IPS-15b (cell line): ENCODE results near the gene SLC38A3.
"Not testable (repeated sequence)": the region's sequence is repeated elsewhere in the genome, so short reads cannot be mapped to it uniquely, and the experiment has no call there.

Experiments
- H3K27me3 ChIP-seq: one replicate; pipeline ENCODE4 v1.6.1; 2013; ENCODE audit warnings: low read length; ENCODE audit not compliant: control insufficient read depth, insufficient read depth
- H3K36me3 ChIP-seq: one replicate; pipeline ENCODE4 v1.6.1; 2013; ENCODE audit warnings: low read length; ENCODE audit not compliant: control insufficient read depth, insufficient read depth
- H3K4me1 ChIP-seq: one replicate; pipeline ENCODE4 v1.6.1; 2013; ENCODE audit warnings: mild to moderate bottlenecking, low read length; ENCODE audit not compliant: control insufficient read depth, insufficient read depth
- H3K4me3 ChIP-seq: one replicate; pipeline ENCODE4 v1.5.1; 2013; ENCODE audit warnings: low read depth, low read length
- H3K9ac ChIP-seq: one replicate; pipeline ENCODE4 v1.6.1; 2013; ENCODE audit warnings: low read depth, mild to moderate bottlenecking, low read length
- H3K9me3 ChIP-seq: one replicate; pipeline ENCODE4 v1.6.1; 2013; ENCODE audit warnings: mild to moderate bottlenecking, low read length; ENCODE audit not compliant: control insufficient read depth, insufficient read depth

Gene SLC38A3

DNA sequence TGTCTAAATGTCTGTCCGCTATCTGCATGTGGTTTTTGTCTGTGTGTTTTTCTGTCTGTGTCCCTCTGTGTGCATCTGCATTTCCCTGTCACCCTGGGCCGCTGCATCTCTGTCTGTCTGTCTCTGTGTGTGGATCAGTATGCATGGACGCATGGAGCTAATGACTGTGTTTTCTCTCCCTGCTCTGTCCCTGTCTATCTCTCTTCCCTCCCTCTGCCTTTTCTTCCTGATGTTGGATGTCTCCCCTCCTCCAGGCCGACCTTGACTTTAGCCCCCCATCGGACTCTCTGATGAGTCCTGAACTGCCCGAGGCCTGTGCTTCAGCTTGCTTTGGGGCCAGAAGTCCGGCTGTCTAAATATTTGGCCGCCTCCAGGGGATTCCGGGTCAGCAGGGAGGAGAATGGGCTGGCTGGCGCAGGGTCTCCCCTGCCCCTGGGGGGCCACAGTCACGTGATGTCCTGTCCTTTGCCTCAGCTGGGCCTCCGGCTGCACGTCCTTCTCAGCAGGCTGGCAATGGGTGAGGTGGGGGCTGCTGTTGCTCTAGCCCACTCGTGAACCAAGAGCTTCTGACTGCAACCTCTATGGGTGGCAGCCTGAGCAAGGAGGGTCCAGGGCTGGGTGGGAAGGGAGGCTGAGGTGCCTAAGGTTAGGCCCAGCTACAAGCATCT is 3.7 kb downstream of the SLC38A3 start:
- Histone ChIP-seq H3K9me3 (no peaks in the 10 kb centered on the region), H3K9ac (peak overlapping the region; percentile 16), H3K27me3 (peaks cover 16% of the 10 kb centered on the region), H3K36me3 (no peaks in the 10 kb centered on the region), H3K4me1 (peaks cover 2% of the 10 kb centered on the region), H3K4me3 (no peak overlapping the region)

DNA sequence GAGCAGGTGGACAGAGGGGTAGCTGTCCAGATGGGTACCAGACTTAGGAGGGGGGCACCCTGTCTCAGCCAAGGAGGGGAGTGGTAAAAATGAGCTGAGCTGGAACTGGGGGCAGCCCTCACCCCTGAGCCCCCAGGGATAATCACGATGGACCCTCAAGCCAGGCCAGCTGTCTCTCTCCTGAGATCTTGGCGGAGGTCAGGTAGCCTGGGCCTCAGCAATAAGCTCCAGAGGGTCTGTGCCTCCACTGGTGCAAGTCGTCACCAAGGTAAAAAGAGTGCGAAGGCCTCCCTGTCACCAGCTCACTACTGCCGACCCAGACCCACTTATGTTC is 5.1 kb downstream of the SLC38A3 start:
- Histone ChIP-seq H3K4me3 (no peak overlapping the region), H3K36me3 (no peaks in the 10 kb centered on the region), H3K27me3 (peaks cover 10% of the 10 kb centered on the region), H3K4me1 (peaks cover 2% of the 10 kb centered on the region), H3K9me3 (no peaks in the 10 kb centered on the region), H3K9ac (no peak overlapping the region)

DNA sequence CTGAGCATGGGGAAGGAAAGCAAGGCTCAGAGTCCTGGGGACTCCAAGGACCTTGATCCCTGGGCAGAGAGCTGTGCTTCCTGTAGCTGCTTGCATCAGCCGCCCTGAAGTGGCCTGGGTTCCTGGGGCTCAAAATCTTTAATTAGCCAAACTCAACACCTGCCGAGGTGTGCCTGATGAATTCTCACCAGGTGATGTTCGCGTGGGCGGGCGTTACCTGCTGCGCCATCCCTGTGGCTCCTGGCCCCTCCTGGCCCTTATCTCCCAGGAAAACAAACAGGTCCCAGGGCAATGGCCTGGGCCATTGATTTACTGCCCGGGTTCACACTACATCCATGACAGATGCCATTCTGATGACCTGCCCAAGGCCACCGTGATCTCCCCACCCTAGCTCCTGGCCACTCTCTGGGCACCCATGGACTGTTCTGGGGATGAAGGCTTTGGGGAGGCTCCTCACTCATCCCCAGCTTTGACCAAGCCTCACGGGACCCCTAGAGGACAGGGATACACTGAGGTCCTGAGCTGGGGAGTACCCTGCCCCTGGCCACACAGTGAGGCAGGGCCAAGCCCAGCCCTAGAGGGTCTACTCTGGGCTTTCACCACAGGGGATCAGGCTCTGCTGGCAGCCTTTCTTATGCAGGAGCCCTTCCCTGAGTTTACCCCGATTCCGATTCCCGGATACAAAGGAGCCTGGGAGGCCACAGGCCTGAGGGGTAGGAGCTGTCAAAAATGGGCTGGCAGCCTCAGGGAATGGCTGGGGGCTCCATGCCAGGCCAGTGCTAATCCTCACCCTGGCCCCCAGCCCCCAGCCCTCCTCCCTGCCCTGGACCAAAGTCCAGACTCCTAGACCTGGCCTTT is 5.7 kb downstream of the SLC38A3 start:
- H3K4me1 ChIP-seq: peaks cover 2% of the 10 kb centered on the region
- no peaks in the 10 kb centered on the region for H3K36me3 ChIP-seq
- H3K27me3 ChIP-seq: peaks cover 10% of the 10 kb centered on the region
- no peaks in the 10 kb centered on the region for H3K9me3 ChIP-seq
- no peak overlapping the region for H3K9ac ChIP-seq
- no peak overlapping the region for H3K4me3 ChIP-seq

DNA sequence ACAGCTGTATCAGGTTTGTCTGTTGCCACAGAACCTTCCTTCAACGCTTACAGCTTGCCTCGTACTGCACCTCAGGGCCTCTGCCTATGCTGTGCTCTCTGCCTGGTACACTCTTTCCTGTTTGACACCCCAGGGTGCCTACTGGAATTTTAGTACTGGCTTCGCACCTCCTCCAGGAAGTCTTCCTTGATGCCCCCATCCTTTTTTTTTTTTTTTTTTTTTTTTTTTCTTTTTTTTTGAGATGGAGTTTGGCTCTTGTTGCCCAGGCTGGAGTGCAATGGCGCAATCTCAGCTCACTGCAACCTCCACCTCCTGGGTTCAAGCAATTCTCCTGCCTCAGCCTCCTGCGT is 6.3 kb downstream of the SLC38A3 start:
- not testable (repeated sequence) for H3K9me3 ChIP-seq, H3K4me3 ChIP-seq, H3K27me3 ChIP-seq, H3K36me3 ChIP-seq, H3K4me1 ChIP-seq, H3K9ac ChIP-seq

DNA sequence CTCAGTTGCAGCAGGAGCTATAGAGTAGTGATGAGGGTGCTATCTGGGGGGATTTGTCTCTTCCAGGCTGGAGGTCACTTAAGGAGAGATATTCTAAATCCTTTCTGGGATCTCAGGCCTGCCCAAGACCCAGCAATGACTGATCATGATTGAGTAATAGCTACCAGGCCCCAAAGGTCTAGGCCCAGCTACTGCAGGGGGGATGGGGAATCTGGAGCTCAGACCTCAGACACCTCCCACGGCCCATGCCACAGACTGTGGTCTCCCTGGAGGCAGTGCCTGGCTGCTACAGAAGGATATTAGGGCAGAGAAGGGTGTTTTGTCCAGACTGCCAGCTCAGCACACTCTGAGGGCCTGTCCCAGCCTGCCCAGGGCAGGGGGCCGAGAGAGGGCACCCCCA is 6.9 kb downstream of the SLC38A3 start:
- no peaks in the 10 kb centered on the region for H3K9me3 ChIP-seq
- peak overlapping the region; percentile 5 for H3K9ac ChIP-seq
- peaks cover 2% of the 10 kb centered on the region for H3K4me1 ChIP-seq
- peaks cover under 1% of the 10 kb centered on the region for H3K27me3 ChIP-seq
- no peak overlapping the region for H3K4me3 ChIP-seq
- no peaks in the 10 kb centered on the region for H3K36me3 ChIP-seq

DNA sequence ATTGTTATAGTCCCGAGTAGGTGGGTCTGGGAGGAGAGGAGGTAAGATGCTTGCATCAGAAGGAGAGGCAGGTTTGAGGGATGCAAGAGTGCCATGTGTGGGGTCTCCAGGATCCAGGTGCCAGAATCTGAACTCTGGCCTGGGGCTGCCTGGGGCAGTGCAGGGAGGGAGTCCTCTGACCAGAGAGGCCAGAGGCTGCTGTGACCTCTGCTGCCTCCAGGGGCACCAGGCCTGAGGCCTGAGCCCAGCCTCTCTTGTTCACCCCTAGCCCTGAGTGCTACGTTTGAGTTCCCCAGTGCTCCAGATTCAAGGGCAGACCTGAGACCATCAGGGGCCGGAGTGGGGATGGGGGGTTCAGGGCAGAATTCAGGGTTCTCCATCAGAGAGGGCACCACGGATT is 7.4 kb downstream of the SLC38A3 start:
- H3K4me3 ChIP-seq: no peak overlapping the region
- peak overlapping the region; percentile 5 for H3K9ac ChIP-seq
- H3K9me3 ChIP-seq: no peaks in the 10 kb centered on the region
- H3K36me3 ChIP-seq: no peaks in the 10 kb centered on the region
- H3K27me3 ChIP-seq: no peaks in the 10 kb centered on the region
- peaks cover 2% of the 10 kb centered on the region for H3K4me1 ChIP-seq

DNA sequence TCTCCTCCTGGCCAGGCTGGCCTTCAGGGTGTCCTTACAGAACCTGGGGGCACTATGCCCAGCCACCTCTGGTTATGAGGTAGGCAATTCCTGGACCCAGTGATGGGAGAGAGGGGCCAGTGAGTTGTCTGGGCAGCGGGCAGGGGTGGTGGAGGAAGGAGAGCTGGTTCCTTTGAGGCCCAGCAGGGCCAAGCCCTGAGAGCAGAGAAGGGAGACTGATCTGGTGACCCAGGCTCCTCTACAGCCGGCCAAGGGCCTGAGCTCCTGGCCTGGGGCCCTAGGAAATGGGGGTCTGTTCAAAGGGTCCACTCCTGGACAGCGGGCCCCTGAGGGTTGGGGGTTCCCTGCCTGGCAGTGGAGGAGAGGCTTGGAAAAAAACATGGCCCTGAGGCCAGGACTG is 7.9 kb downstream of the SLC38A3 start:
- no peak overlapping the region for H3K4me3 ChIP-seq
- H3K9me3 ChIP-seq: no peaks in the 10 kb centered on the region
- H3K4me1 ChIP-seq: peaks cover 2% of the 10 kb centered on the region
- H3K36me3 ChIP-seq: no peaks in the 10 kb centered on the region
- H3K27me3 ChIP-seq: no peaks in the 10 kb centered on the region
- H3K9ac ChIP-seq: no peak overlapping the region

DNA sequence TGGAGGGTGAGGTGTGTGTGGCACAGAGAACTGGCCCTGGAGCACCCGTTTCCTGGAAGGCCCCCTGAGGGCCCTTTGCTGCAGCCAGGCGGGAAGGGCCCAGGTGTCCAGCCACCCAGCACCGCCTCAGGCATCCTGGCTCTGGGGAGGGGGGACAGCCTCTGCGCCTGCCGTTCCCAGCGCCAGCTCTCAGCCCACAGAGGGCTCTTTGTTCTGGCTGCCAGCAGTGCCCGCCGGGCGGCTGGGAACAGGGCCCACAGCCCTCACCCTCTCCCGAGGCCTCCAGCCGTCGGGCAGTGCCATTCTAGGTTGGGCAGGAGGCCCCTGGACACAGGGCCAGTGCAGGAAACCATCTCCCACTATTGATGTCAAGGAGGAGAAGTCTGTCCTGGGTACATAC is 8.3 kb downstream of the SLC38A3 start:
- no peak overlapping the region for H3K9ac ChIP-seq

DNA sequence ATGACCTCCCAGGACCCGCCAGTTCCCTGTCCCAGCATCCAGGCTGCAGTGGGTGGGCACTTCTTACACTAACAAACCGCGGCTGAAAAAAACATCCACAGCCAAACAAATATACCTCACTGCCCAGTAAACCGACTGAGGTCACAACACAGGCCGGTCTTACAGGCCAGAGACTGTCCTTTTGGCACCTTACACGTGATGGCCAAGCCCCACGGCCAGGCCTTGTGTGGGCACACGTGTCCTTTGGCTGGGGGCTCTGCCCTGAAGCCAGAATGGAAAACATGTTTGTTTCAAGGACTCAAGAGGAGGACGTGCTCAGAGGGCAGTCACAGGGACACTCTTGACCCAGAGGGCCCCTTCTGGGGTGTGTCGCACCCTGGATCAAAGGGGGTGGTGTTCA is 9.8 kb downstream of the SLC38A3 start:
- H3K4me1 ChIP-seq: peaks cover 2% of the 10 kb centered on the region
- no peaks in the 10 kb centered on the region for H3K27me3 ChIP-seq
- no peak overlapping the region for H3K4me3 ChIP-seq
- H3K9ac ChIP-seq: no peak overlapping the region
- H3K36me3 ChIP-seq: no peaks in the 10 kb centered on the region
- no peaks in the 10 kb centered on the region for H3K9me3 ChIP-seq

More for the DNA sequence above, 8.3 kb downstream of the SLC38A3 start:
- no peaks in the 10 kb centered on the region for H3K9me3 ChIP-seq
- no peaks in the 10 kb centered on the region for H3K27me3 ChIP-seq
- H3K4me1 ChIP-seq: peaks cover 2% of the 10 kb centered on the region
- no peak overlapping the region for H3K4me3 ChIP-seq
- no peaks in the 10 kb centered on the region for H3K36me3 ChIP-seq

DNA sequence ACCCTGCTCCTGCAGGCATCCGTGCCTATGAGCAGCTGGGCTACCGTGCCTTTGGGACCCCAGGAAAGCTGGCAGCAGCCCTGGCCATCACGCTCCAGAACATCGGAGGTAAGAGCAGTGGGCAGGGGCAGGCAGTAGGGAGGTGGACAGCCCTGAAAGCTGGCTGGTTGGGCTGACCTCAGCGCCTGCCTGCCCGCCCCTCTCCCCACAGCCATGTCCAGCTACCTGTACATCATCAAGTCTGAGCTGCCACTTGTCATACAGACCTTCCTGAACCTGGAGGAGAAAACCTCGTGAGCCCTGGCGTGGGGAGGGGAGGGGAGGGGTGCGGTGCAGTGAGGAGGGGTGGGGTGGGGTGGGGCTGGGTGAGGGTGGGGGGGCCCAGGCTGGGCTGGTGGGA is 10.5 kb downstream of the SLC38A3 start:
- Histone ChIP-seq H3K4me1 (peaks cover 2% of the 10 kb centered on the region), H3K9ac (no peak overlapping the region), H3K4me3 (no peak overlapping the region), H3K36me3 (no peaks in the 10 kb centered on the region), H3K27me3 (no peaks in the 10 kb centered on the region), H3K9me3 (no peaks in the 10 kb centered on the region)

DNA sequence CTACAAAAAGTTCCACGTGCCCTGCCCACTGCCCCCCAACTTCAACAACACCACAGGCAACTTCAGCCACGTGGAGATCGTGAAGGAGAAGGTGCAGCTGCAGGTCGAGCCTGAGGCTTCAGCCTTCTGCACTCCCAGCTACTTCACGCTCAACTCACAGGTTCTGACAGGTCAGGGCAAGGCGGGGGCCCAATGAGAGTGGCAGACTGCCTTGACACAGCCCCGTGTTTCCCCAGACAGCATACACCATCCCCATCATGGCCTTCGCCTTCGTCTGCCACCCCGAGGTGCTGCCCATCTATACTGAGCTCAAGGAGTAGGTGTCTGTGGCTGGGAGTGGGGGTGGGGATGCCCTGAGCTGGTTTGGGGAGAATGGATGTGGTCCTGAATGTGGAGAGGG is 12.6 kb downstream of the SLC38A3 start:
- no peaks in the 10 kb centered on the region for H3K4me1 ChIP-seq
- H3K9me3 ChIP-seq: no peaks in the 10 kb centered on the region
- no peaks in the 10 kb centered on the region for H3K36me3 ChIP-seq
- no peak overlapping the region for H3K9ac ChIP-seq
- H3K27me3 ChIP-seq: no peaks in the 10 kb centered on the region
- H3K4me3 ChIP-seq: no peak overlapping the region

DNA sequence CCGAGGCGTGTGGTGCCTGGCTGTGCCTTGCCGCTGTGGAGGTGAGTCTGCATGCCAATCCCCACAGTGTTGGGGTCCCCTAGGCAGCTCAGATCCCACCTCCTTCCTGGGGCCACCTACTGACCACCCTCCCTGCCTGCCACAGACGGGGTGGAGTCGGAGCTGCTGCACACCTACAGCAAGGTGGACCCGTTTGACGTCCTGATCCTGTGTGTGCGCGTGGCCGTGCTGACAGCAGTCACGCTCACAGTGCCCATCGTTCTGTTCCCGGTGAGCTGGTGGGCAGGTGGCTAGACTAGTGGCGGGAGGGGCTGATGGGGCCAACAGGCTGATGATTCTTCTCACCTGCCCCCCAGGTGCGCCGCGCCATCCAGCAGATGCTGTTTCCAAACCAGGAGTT is 13.4 kb downstream of the SLC38A3 start:
- H3K27me3 ChIP-seq: no peaks in the 10 kb centered on the region
- no peak overlapping the region for H3K4me3 ChIP-seq
- no peaks in the 10 kb centered on the region for H3K36me3 ChIP-seq
- no peaks in the 10 kb centered on the region for H3K9me3 ChIP-seq
- no peaks in the 10 kb centered on the region for H3K4me1 ChIP-seq
- H3K9ac ChIP-seq: peak overlapping the region; percentile 37
